Testis (tissue), 2 donors: ENCODE data around the gene MACROD2.

Experiments used
- CTCF ChIP-seq, 3 experiments: fragments of 450-650 bp in 2 of 3; fragments of 200-600 bp in 1 of 3; sonication (generic) in 1 of 3; IDR thresholded peaks; one replicate each; pipeline ENCODE4 v1.5.1; 2016 to 2019; ENCODE audit warnings: antibody characterized with exemption in 3 of 3, mild to moderate bottlenecking in 2 of 3, moderate library complexity in 1 of 3
- POLR2A ChIP-seq: fragments of 450-650 bp; IDR thresholded peaks from one replicate; pipeline ENCODE4 v1.6.1; 2017; ENCODE audit warnings: antibody characterized with exemption, mild to moderate bottlenecking, moderate library complexity

- no peak for TF ChIP-seq CTCF (IDR thresholded peaks at IDR 0.05)
- no peak for TF ChIP-seq POLR2A
These were observed 1528.1 kb downstream of the MACROD2 start for GRCh38 chr20:15523400-15523799.
